Astrocyte (in vitro differentiated cells and primary cell): Measurements from ENCODE around the gene GLRX. TPM values are rescaled to one million over a fixed set of nuclear protein-coding genes. Genes with fewer than 3 reads are reported as not detected.
"Not testable (repeated sequence)": the region's sequence is repeated elsewhere in the genome, so short reads cannot be mapped to it uniquely, and the experiment has no call there.

Experiments used
- DNase-seq: peaks from one replicate; pipeline ENCODE4 v3.0.0-alpha.2; 2010; ENCODE audit warnings: low read depth
- FAIRE-seq: peaks from 2 replicates; lab custom pipeline; 2011; peaks lifted over from hg19 to GRCh38; lab: Jason Lieb, UNC
- H2AFZ ChIP-seq: 2 replicates; pipeline ENCODE4 v1.6.0; 2012; ENCODE audit warnings: low read depth, low read length, inconsistent platforms
- H3K27ac ChIP-seq: 2 replicates; pipeline ENCODE4 v1.5.1; 2011; ENCODE audit warnings: low read depth, low read length, inconsistent platforms
- H3K27me3 ChIP-seq: 2 replicates; pipeline ENCODE4 v1.6.0; 2011; ENCODE audit warnings: low read length, inconsistent platforms; ENCODE audit not compliant: insufficient read depth
- H3K36me3 ChIP-seq: 2 replicates; pipeline ENCODE4 v1.5.1; 2011; ENCODE audit warnings: low read length, inconsistent platforms; ENCODE audit not compliant: insufficient read depth
- H3K4me1 ChIP-seq: 2 replicates; pipeline ENCODE4 v1.5.1; 2011; ENCODE audit warnings: low read length, inconsistent platforms; ENCODE audit not compliant: insufficient read depth
- H3K4me2 ChIP-seq: 2 replicates; pipeline ENCODE4 v1.6.0; 2012; ENCODE audit warnings: low read length, inconsistent platforms
- H3K4me3 ChIP-seq: 2 replicates; pipeline ENCODE4 v1.5.1; 2011; ENCODE audit warnings: low read depth, mild to moderate bottlenecking, low read length, inconsistent platforms; ENCODE audit not compliant: insufficient read depth
- H3K79me2 ChIP-seq: 2 replicates; pipeline ENCODE4 v1.6.0; 2012; ENCODE audit warnings: mild to moderate bottlenecking, low read length, inconsistent platforms; ENCODE audit not compliant: insufficient read depth
- H3K9ac ChIP-seq: 2 replicates; pipeline ENCODE4 v1.6.0; 2012; ENCODE audit warnings: mild to moderate bottlenecking, low read length, inconsistent platforms
- H3K9me3 ChIP-seq: 2 replicates; pipeline ENCODE4 v1.5.1; 2012; ENCODE audit warnings: low read depth, mild to moderate bottlenecking, low read length, inconsistent platforms; ENCODE audit not compliant: insufficient read depth
- H4K20me1 ChIP-seq: 2 replicates; pipeline ENCODE4 v1.6.0; 2012; ENCODE audit warnings: low read length, inconsistent platforms; ENCODE audit not compliant: insufficient read depth
- H3K27ac Mint-ChIP-seq: one replicate; pipeline ENCODE4 v1.8.0; 2021; ENCODE audit warnings: mild to moderate bottlenecking, mixed read lengths; ENCODE audit not compliant: unreplicated experiment
- H3K27me3 Mint-ChIP-seq: one replicate; pipeline ENCODE4 v1.8.0; 2021; ENCODE audit warnings: low read depth, mixed read lengths; ENCODE audit not compliant: unreplicated experiment
- H3K36me3 Mint-ChIP-seq: one replicate; pipeline ENCODE4 v1.8.0; 2021; ENCODE audit warnings: low read depth, mixed read lengths; ENCODE audit not compliant: unreplicated experiment
- H3K4me1 Mint-ChIP-seq: one replicate; pipeline ENCODE4 v1.8.0; 2021; ENCODE audit warnings: low read depth, mixed read lengths; ENCODE audit not compliant: unreplicated experiment
- H3K4me3 Mint-ChIP-seq: one replicate; pipeline ENCODE4 v1.8.0; 2021; ENCODE audit warnings: mild to moderate bottlenecking, moderate library complexity, mixed read lengths; ENCODE audit not compliant: unreplicated experiment
- H3K9me3 Mint-ChIP-seq: one replicate; pipeline ENCODE4 v1.8.0; 2021; ENCODE audit warnings: mild to moderate bottlenecking, mixed read lengths; ENCODE audit not compliant: unreplicated experiment
- CTCF ChIP-seq: IDR thresholded peaks from 2 replicates; pipeline ENCODE4 v1.5.1; 2011; ENCODE audit warnings: low read depth, mild to moderate bottlenecking, inconsistent platforms, low read length, moderate library complexity; ENCODE audit not compliant: insufficient read depth
- EZH2 ChIP-seq: IDR thresholded peaks from 2 replicates; pipeline ENCODE4 v1.6.1; 2012; ENCODE audit warnings: mild to moderate bottlenecking, low read length, inconsistent platforms; ENCODE audit not compliant: insufficient read depth
- total RNA-seq: library from RNA; stranded (reverse); gene quantifications from 2 replicates; pipeline ENCODE4 v1.2.1, GENCODE V29; 2021

The GLRX gene
- total RNA-seq, 1 donor from 2014 or later, result 38.4 TPM

GRCh38 chr5:95811126-95811423 is 11.5 kb downstream of the GLRX start:
- H3K9ac ChIP-seq, H3K79me2 ChIP-seq, H3K27me3 Mint-ChIP-seq, H3K27ac ChIP-seq, H4K20me1 ChIP-seq, FAIRE-seq, H3K4me3 Mint-ChIP-seq, H3K9me3 Mint-ChIP-seq, H3K4me3 ChIP-seq, H3K27ac Mint-ChIP-seq, H3K36me3 ChIP-seq, H3K9me3 ChIP-seq, H2AFZ ChIP-seq, H3K27me3 ChIP-seq: not testable (repeated sequence)
- H3K36me3 Mint-ChIP-seq, result peaks cover 19% of the 10 kb centered on the region
- Histone ChIP-seq H3K4me2 (peak overlapping the region; percentile 16), H3K4me1 (peaks cover 19% of the 10 kb centered on the region)
- H3K4me1 Mint-ChIP-seq, result peaks cover 36% of the 10 kb centered on the region
- DNase-seq, result peak; percentile 25

GRCh38 chr5:95810305-95811125 is 12.0 kb downstream of the GLRX start:
- Histone ChIP-seq H3K27ac (no peak overlapping the region), H3K27me3 (no peaks in the 10 kb centered on the region), H4K20me1 (no peaks in the 10 kb centered on the region), H3K9ac (no peak overlapping the region), H2AFZ (no peak overlapping the region), H3K36me3 (peaks cover 4% of the 10 kb centered on the region), H3K4me2 (peak overlapping the region; percentile 16), H3K4me3 (no peak overlapping the region), H3K4me1 (peaks cover 19% of the 10 kb centered on the region), H3K79me2 (no peaks in the 10 kb centered on the region), H3K9me3 (no peaks in the 10 kb centered on the region)
- peaks cover 15% of the 10 kb centered on the region for H3K36me3 Mint-ChIP-seq
- H3K27me3 Mint-ChIP-seq, result no peaks in the 10 kb centered on the region
- peaks cover under 1% of the 10 kb centered on the region for H3K9me3 Mint-ChIP-seq
- H3K27ac Mint-ChIP-seq, result peak overlapping the region; percentile 58
- FAIRE-seq, result no peak
- no peak for DNase-seq
- peak overlapping the region; percentile 51 for H3K4me3 Mint-ChIP-seq
- no peak for TF ChIP-seq CTCF
- no peak for TF ChIP-seq EZH2
- peaks cover 36% of the 10 kb centered on the region for H3K4me1 Mint-ChIP-seq

DNA sequence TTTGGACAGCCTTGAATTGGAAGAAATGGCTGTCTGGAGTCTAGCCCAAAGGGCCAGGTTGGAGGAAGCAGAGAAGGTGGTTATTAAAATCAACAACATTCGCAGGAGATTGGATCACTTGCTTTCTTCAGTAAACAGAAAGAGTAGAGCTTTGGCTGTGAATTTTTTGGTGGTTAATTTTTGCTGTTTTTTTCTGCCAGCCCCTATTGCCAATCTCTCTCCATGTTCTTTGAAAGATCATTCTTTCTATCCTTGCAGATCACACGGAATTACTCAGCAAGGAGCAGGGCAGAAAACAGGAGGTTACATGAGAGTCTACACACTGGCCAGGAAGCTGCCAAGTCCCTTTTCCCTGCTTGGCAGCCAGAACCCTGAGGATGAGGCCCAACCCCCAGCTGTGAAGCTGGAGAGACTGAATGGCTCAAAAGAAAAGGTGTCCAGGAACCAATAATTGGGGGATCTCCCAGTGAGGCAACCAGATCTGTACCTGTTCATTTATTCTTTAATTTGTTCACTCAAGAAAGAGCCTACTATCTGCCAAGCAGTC is 13.0 kb downstream of the GLRX start:
- H3K27ac ChIP-seq, result no peak overlapping the region
- H3K9me3 ChIP-seq, result peaks cover 2% of the 10 kb centered on the region
- Mint-ChIP-seq H3K4me3 (no peak overlapping the region), H3K27ac (peak overlapping the region; percentile 23), H3K27me3 (no peaks in the 10 kb centered on the region), H3K36me3 (peaks cover 14% of the 10 kb centered on the region), H3K4me1 (peaks cover 36% of the 10 kb centered on the region), H3K9me3 (peaks cover 6% of the 10 kb centered on the region)
- DNase-seq, result peak; percentile 33
- H3K79me2 ChIP-seq, result no peaks in the 10 kb centered on the region
- no peak overlapping the region for H3K9ac ChIP-seq
- H3K4me2 ChIP-seq, result no peak overlapping the region
- TF ChIP-seq CTCF (no peak), EZH2 (no peak)
- peaks cover 4% of the 10 kb centered on the region for H3K36me3 ChIP-seq
- H3K27me3 ChIP-seq, result no peaks in the 10 kb centered on the region
- H2AFZ ChIP-seq, result no peak overlapping the region
- FAIRE-seq, result no peak
- H3K4me3 ChIP-seq, result no peak overlapping the region
- H4K20me1 ChIP-seq, result no peaks in the 10 kb centered on the region
- peaks cover 19% of the 10 kb centered on the region for H3K4me1 ChIP-seq
